Right lobe of liver (tissue), 4 donors: ENCODE data around the gene KIF19.

Experiments
- POLR2A ChIP-seq: fragments of 450-650 bp; IDR thresholded peaks from one replicate; pipeline ENCODE4 v1.6.1; 2017; ENCODE audit warnings: antibody characterized with exemption, mild to moderate bottlenecking
- TF ChIP-seq, protein P1 (sequence below), 4 donors: fragments of 200-600 bp in 3 of 4; fragments of 450-650 bp in 1 of 4; IDR thresholded peaks; one replicate each; pipeline versions ENCODE4 v1.5.1 to v1.8.0; 2016 to 2022; ENCODE audit warnings: antibody characterized with exemption in 4 of 4, mild to moderate bottlenecking in 2 of 4
- donor health status: DM: no; HTN: no; CAD: no.
- donor health status: DM: no; HTN: no; CAD: no.
- donor health status: DM: no; HTN: yes; CAD: no.

DNA sequence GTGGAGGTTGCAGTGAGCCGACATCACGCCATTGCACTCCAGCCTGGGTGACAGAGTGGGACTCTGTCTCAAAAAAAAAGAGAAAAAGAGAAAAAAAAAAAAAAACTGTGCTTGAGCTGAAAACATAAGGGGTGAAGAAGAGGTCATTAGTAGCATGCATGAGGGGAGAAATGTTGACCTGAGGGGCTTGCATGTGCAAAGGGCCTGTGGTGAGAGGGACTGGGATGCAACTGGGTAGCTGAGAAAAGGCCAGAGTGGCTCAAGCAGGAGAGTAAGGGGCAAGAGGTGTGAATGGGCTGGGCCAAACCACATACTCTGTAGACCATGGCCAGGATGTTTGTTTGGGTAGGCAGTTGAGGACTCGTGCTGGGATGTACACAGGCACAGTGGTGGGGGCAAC lies 3.4 kb downstream of the KIF19 start:
- TF ChIP-seq, protein P1, sequence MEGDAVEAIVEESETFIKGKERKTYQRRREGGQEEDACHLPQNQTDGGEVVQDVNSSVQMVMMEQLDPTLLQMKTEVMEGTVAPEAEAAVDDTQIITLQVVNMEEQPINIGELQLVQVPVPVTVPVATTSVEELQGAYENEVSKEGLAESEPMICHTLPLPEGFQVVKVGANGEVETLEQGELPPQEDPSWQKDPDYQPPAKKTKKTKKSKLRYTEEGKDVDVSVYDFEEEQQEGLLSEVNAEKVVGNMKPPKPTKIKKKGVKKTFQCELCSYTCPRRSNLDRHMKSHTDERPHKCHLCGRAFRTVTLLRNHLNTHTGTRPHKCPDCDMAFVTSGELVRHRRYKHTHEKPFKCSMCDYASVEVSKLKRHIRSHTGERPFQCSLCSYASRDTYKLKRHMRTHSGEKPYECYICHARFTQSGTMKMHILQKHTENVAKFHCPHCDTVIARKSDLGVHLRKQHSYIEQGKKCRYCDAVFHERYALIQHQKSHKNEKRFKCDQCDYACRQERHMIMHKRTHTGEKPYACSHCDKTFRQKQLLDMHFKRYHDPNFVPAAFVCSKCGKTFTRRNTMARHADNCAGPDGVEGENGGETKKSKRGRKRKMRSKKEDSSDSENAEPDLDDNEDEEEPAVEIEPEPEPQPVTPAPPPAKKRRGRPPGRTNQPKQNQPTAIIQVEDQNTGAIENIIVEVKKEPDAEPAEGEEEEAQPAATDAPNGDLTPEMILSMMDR (IDR thresholded peaks at IDR 0.05) = no peak
- TF ChIP-seq POLR2A = no peak
